Endothelial cell of umbilical vein (primary cell): Measurements from ENCODE around the gene PDE8B. TPM values are rescaled to one million over a fixed set of nuclear protein-coding genes. Genes with fewer than 3 reads are reported as not detected.

Experiments
- BruUV-seq: library from RNA; stranded (reverse); fragments of 400-500 nt; replicated peaks from 2 replicates; lab custom pipeline; 2021; lab: Mats Ljungman, UMichigan
- CTCF ChIA-PET: fragments of 300-600, 350-600 bp; sonication (Branson Sonifier 250); formaldehyde crosslinking; loops from one replicate; lab custom pipeline; 2021; ENCODE audit warnings: antibody characterized with exemption, inconsistent platforms; lab: Charles Lee
- POLR2A ChIA-PET: fragments of 300-600, 350-600 bp; sonication (Branson Sonifier 250); formaldehyde crosslinking; loops from one replicate; lab custom pipeline; 2021; ENCODE audit warnings: antibody characterized with exemption, inconsistent platforms; lab: Charles Lee
- DNase-seq: peaks from one replicate; pipeline ENCODE4 v3.0.0-alpha.2; 2011; ENCODE audit warnings: low read depth, low spot score
- FAIRE-seq: peaks from 2 replicates; lab custom pipeline; 2011; peaks lifted over from hg19 to GRCh38; lab: Jason Lieb, UNC
- H2AFZ ChIP-seq: 2 replicates; pipeline ENCODE4 v1.6.0; 2012; ENCODE audit warnings: low read depth, low read length, control low read depth, inconsistent platforms
- H3K27ac ChIP-seq: 2 replicates; pipeline ENCODE4 v1.5.1; 2011; ENCODE audit warnings: low read depth, mild to moderate bottlenecking, control low read depth, low read length, moderate library complexity; ENCODE audit not compliant: insufficient read depth
- H3K27me3 ChIP-seq, 2 experiments: 2 replicates each; pipeline versions ENCODE4 v1.6.0 to v1.6.1; 2011; ENCODE audit warnings: low read length in 2 of 2, mixed read lengths in 1 of 2; ENCODE audit not compliant: control insufficient read depth in 2 of 2, insufficient read depth in 2 of 2
- H3K36me3 ChIP-seq, 2 experiments: 2 replicates in 1 of 2; 3 replicates in 1 of 2; pipeline ENCODE4 v1.5.1; 2011; ENCODE audit warnings: low read length in 2 of 2, mild to moderate bottlenecking in 1 of 2, moderate library complexity in 1 of 2; ENCODE audit not compliant: control insufficient read depth in 2 of 2, insufficient read depth in 2 of 2; ENCODE audit errors: extremely low read depth in 1 of 2
- H3K4me1 ChIP-seq: 3 replicates; pipeline ENCODE4 v1.5.1; 2011; ENCODE audit warnings: mild to moderate bottlenecking, low read length; ENCODE audit not compliant: control insufficient read depth, insufficient read depth; ENCODE audit errors: extremely low read depth
- H3K4me2 ChIP-seq: 2 replicates; pipeline ENCODE4 v1.6.1; 2011; ENCODE audit warnings: low read length, control low read depth, mixed read lengths; ENCODE audit not compliant: insufficient read depth
- H3K4me3 ChIP-seq, 3 experiments: fragments of 200-600 bp in 1 of 3; sonication (generic), shearing (Covaris generic) in 1 of 3; replicated peaks in 1 of 3; 2 replicates each; pipeline ENCODE4 v1.5.1; 2011 to 2016; ENCODE audit warnings: control low read depth in 3 of 3, low read length in 3 of 3, mild to moderate bottlenecking in 2 of 3, inconsistent platforms in 1 of 3, low read depth in 1 of 3, moderate library complexity in 1 of 3; ENCODE audit not compliant: insufficient read depth in 1 of 3
- H3K79me2 ChIP-seq: 2 replicates; pipeline ENCODE4 v1.6.0; 2012; ENCODE audit warnings: low read length, inconsistent platforms; ENCODE audit not compliant: control insufficient read depth, insufficient read depth
- H3K9ac ChIP-seq: replicated peaks from 2 replicates; pipeline ENCODE3; 2011; ENCODE audit warnings: low read length, control low read depth; ENCODE audit not compliant: insufficient read depth; ENCODE audit errors: extremely low read depth
- H3K9me1 ChIP-seq: replicated peaks from 3 replicates; pipeline ENCODE4 v1.6.0; 2011; ENCODE audit warnings: mild to moderate bottlenecking, low read length; ENCODE audit not compliant: control insufficient read depth, insufficient read depth; ENCODE audit errors: extremely low read depth
- H3K9me3 ChIP-seq: replicated peaks from 2 replicates; pipeline ENCODE4 v1.5.1; 2012; ENCODE audit warnings: low read length, inconsistent platforms; ENCODE audit not compliant: control insufficient read depth, insufficient read depth
- H4K20me1 ChIP-seq: replicated peaks from 2 replicates; pipeline ENCODE3; 2011; ENCODE audit warnings: mild to moderate bottlenecking, low read length; ENCODE audit not compliant: control insufficient read depth, insufficient read depth; ENCODE audit errors: extremely low read depth
- CTCF ChIP-seq, 2 donors: IDR thresholded peaks; 1 replicate in 1 of 2; 2 replicates in 1 of 2; pipeline ENCODE4 v1.5.1; 2011; ENCODE audit warnings: low read length in 2 of 2, mild to moderate bottlenecking in 2 of 2, moderate library complexity in 2 of 2, control low read depth in 1 of 2, inconsistent platforms in 1 of 2, low read depth in 1 of 2; ENCODE audit not compliant: insufficient read depth in 1 of 2; ENCODE audit errors: extremely low read depth in 1 of 2
- EZH2 ChIP-seq: IDR thresholded peaks from 2 replicates; pipeline ENCODE4 v1.6.1; 2012; ENCODE audit warnings: borderline replicate concordance, low read depth, mild to moderate bottlenecking, moderate library complexity, low read length, inconsistent platforms; ENCODE audit not compliant: severe bottlenecking
- FOS ChIP-seq: IDR thresholded peaks from 2 replicates; pipeline ENCODE4 v1.6.1; 2011; ENCODE audit warnings: mild to moderate bottlenecking, low read length, moderate library complexity, borderline replicate concordance; ENCODE audit not compliant: insufficient read depth
- GATA2 ChIP-seq: IDR thresholded peaks from 2 replicates; pipeline ENCODE4 v1.7.0; 2011; ENCODE audit warnings: low read depth, mild to moderate bottlenecking, moderate library complexity, mixed read lengths, low read length; ENCODE audit not compliant: insufficient read length, insufficient read depth
- JUN ChIP-seq: IDR thresholded peaks from 2 replicates; pipeline ENCODE4 v1.6.1; 2011; ENCODE audit warnings: borderline replicate concordance, low read depth; ENCODE audit not compliant: insufficient read length, insufficient read depth
- MAX ChIP-seq: IDR thresholded peaks from 2 replicates; pipeline ENCODE4 v1.6.1; 2011; ENCODE audit not compliant: insufficient read depth, insufficient read length
- MYC ChIP-seq: IDR thresholded peaks from one replicate; pipeline ENCODE4 v1.6.1; 2011; ENCODE audit warnings: mild to moderate bottlenecking, low read depth, low read length
- POLR2A ChIP-seq: IDR thresholded peaks from 2 replicates; pipeline ENCODE4 v1.6.1; 2012; ENCODE audit warnings: low read depth, mild to moderate bottlenecking, control low read depth, low read length
- POLR2AphosphoS5 ChIP-seq: IDR thresholded peaks from 2 replicates; pipeline ENCODE4 v1.6.1; 2012; ENCODE audit warnings: low read depth, mild to moderate bottlenecking, control low read depth, low read length, moderate library complexity; ENCODE audit not compliant: insufficient read depth
- dilution Hi-C: fragments of 300-500 bp; cut with MboI; formaldehyde crosslinking; loops from one replicate; pipeline ENCODE4 v1.15.0; 2019; ENCODE audit warnings: low sequenced_read_pairs; ENCODE audit not compliant: extremely low pct_ligation_motif_present
- intact Hi-C: fragments of 100-400 bp; cut with micrococcal nuclease; formaldehyde crosslinking; loops from one replicate; pipeline ENCODE4 v1.10.0; 2022
- polyA plus RNA-seq, 4 experiments: library from polyadenylated mRNA; depleted of rRNA in 3 of 4; stranded (reverse) in 3 of 4; unstranded in 1 of 4; fragments of >200 nt; gene quantifications; 2 replicates each; pipeline versions ENCODE4 v1.2.1 to v1.2.3, GENCODE V29; 2011 to 2012; ENCODE audit warnings: missing spikeins in 1 of 4
- total RNA-seq: library from RNA; stranded (reverse); gene quantifications from 2 replicates; pipeline ENCODE4 v1.2.3, GENCODE V29; 2021

The PDE8B gene
- total and polyA plus RNA-seq, 2 donors (not counting 3 experiments of a cell fraction or from before 2014, with no cell fraction given), result not detected

GRCh38 chr5:77461287-77461686 lies 250.8 kb downstream of the PDE8B start:
- no peaks in the 10 kb centered on the region for H3K36me3 ChIP-seq
- TF ChIP-seq FOS (no peak), GATA2 (no peak), MYC (no peak), EZH2 (no peak), MAX (no peak), JUN (no peak), POLR2AphosphoS5 (no peak), POLR2A (no peak), CTCF (IDR thresholded peaks at IDR 0.05; ENCODE audit: extremely low read depth in 1 of 2, insufficient read depth in 1 of 2, low read depth in 1 of 2, low read length in 2 of 2) (no peak)
- DNase-seq, result no peak
- H3K9me3 ChIP-seq, result no peaks in the 10 kb centered on the region
- H3K79me2 ChIP-seq, result no peaks in the 10 kb centered on the region
- POLR2A ChIA-PET, result no interaction called here
- H2AFZ ChIP-seq, result no peak overlapping the region
- dilution Hi-C loops (no loop called here), intact Hi-C loops (no loop called here)
- no peaks in the 10 kb centered on the region for H3K4me1 ChIP-seq
- H3K9ac ChIP-seq, result no peak overlapping the region
- BruUV-seq, result no TSS peak
- H4K20me1 ChIP-seq, result no peaks in the 10 kb centered on the region
- CTCF ChIA-PET, result interaction anchor here (1.9 kb wide), 1 partner anchor 31 kb away, joined by 4 read pairs; the partner anchor contains the start of gene WDR41
- FAIRE-seq, result no peak
- no peaks in the 10 kb centered on the region for H3K27me3 ChIP-seq
- no peaks in the 10 kb centered on the region for H3K9me1 ChIP-seq
- no peak overlapping the region for H3K27ac ChIP-seq
- H3K4me2 ChIP-seq, result no peak overlapping the region
- no peak overlapping the region for H3K4me3 ChIP-seq
